IPS-18c (cell line): ENCODE data around the gene TMEM185B.
"Not testable (repeated sequence)": the region's sequence is repeated elsewhere in the genome, so short reads cannot be mapped to it uniquely, and the experiment has no call there.

Experiments used
- H3K4me3 ChIP-seq: 2 replicates; pipeline ENCODE4 v1.7.0; 2013; ENCODE audit warnings: low read depth, mild to moderate bottlenecking, low read length, moderate library complexity; ENCODE audit not compliant: insufficient read depth
- H3K9me3 ChIP-seq: one replicate; pipeline ENCODE4 v1.6.1; 2013; ENCODE audit warnings: mild to moderate bottlenecking, low read length, moderate library complexity; ENCODE audit not compliant: control insufficient read depth, insufficient read depth

The TMEM185B gene

DNA sequence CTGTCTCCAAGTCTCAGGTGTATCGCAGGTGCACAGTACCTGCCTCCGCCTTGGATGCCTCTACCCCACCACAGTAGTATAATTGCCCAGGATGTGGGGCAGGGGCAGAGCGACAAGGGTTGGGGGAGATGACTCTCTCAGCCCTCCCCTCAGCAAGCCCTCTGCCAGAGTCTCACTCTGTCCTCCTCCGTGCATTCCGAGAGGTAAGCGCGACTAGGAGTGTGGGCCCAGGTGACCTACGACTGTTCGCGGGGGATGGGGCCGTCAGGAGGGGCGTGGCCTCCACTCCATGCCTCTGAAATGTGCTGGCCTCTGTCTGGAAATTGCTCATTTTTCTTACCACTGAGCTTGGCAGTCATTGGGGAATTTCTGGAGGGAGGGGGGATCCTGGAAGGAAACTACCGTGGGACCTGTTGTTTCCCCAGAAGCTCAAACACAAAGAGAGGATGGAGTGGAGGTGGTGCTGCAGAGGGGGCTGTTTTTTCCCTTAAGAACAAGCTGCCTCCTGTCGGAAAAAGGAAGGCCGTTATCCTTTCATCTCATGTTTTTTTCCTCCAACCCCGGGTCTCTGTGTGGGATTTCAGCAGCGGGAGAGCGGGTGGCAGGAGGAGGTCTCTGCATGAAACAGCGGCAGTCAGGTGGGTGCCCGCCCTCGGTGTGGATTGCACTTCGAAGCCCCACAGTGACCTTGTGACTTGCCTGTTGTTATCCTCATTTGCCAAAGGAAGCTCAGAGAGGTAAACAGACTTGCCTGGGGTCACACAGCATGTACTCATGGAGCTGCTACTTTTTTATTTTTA is 16.5 kb upstream of the TMEM185B start:
- no peak overlapping the region; the same call in 1 of the 2 replicates for H3K4me3 ChIP-seq
- H3K9me3 ChIP-seq: no peaks in the 10 kb centered on the region

DNA sequence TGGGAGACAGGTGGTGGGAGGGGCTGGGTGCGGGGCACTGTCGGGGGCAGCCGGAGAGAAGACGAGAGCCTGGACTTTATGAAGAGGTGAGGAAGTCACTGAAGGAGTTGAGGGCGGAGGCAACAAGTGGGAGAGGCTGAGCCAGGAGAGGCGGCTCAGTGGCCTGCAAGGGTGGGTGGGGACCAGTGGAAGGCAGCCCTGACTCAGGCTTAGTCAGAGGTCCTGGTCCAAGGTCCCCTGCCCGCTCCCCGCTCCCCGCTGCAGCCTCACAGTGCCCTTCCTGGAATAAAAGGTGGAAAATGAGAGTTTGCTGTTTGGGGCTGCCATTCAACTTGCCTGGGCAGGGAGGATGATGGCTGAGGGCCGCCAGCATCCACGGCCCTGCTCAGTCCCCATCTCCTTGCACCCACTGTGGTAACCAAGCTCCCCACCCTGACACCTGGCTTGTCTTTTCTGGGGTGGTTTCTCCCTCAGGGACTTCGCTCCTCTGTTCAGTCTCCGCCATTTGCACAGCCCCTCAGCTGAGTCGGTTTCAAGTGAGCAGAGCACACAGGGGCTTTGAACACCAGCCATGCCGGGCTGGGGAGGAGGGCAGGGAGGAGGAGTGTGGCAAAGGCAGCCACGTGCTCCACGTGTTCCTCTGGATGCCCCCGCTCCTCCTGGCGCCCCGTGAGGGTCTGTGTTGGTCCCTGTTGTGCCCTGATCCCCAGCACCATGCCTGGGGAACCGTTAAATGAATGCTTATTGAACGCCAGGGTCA is 15.7 kb upstream of the TMEM185B start:
- no peak overlapping the region; the same call in 1 of the 2 replicates for H3K4me3 ChIP-seq
- H3K9me3 ChIP-seq: no peaks in the 10 kb centered on the region

DNA sequence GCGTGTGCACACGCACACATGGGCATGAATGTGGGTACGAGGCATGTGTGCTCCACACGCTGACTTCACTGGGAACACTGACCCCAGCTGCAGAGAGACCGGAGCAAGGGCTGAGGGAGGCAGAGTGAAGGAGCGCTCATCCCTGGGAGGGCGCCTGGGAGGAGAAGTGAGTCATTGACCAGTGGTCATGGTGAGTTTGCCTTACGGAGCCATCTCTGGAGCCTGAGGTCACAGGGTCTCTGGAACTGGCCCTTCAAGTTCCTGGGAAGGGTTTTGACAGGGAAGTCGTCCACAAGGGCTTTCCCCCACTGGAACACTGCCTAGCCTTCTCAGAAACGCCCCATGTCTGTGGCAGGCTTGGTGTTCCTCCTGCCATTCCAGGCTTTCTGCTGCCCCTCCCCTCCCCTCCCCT is 14.3 kb upstream of the TMEM185B start:
- Histone ChIP-seq H3K4me3 (no peak overlapping the region), H3K9me3 (no peaks in the 10 kb centered on the region)

DNA sequence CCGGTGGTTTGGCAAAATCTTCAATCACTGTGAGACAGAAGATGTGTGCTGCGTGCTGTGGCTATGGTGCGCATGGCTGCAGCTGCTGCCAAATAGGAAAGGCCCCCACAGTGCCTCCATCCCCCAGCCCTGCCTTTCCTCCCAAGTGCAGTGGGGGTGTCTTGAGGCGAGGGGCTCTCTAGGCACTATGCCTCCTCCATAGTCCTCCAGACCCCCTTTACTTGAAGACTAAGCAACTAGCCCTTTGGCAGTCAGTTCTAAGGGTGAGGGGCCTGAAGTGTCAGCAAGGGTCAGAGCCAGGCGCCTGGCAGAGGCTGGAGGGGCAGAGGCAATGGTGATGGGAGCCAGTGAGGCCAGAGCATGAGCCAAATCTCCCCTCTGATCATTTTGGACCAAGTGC is 13.6 kb upstream of the TMEM185B start:
- no peak overlapping the region for H3K4me3 ChIP-seq
- no peaks in the 10 kb centered on the region for H3K9me3 ChIP-seq

DNA sequence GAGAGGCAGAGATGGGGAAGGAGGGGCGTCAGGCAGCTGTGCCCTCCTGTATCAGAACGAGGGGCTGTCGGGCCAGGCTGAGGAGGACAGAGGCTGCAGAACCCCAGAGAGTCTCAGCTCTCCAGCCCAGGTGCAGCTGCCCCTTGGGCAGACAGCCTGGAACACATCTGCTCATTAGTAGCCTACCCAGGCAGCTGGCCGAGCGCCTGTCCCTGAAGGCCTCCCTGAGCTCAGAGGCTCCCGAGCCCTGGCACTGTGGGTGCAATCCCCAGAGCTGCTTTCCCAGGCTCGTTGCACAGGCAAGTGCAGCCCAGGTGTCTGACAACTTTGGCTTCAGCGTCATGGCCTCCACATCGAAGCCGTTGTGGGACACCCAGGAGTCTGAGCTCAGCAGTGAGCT is 13.1 kb upstream of the TMEM185B start:
- H3K4me3 ChIP-seq: no peak overlapping the region
- H3K9me3 ChIP-seq: no peaks in the 10 kb centered on the region

DNA sequence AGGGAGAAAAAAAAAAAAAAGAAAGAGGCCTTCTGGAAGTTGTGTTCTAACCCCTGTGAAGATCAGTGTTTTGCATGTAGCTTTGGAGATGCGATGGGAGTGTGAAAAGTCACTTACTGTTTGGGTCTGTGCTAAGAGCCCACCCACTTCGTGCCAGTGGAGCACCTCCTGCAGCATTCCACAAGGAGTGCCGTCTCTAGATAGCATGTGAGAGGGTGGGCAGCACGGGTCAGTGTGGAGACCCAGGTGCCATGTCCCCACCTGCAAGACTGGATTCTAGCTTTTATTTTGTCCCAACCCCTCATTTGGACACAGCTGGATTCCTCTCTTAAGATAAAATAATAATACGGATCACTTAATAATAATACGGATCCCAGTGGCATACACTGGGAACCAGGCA is 12.5 kb upstream of the TMEM185B start:
- Histone ChIP-seq H3K4me3 (no peak overlapping the region), H3K9me3 (no peaks in the 10 kb centered on the region)

DNA sequence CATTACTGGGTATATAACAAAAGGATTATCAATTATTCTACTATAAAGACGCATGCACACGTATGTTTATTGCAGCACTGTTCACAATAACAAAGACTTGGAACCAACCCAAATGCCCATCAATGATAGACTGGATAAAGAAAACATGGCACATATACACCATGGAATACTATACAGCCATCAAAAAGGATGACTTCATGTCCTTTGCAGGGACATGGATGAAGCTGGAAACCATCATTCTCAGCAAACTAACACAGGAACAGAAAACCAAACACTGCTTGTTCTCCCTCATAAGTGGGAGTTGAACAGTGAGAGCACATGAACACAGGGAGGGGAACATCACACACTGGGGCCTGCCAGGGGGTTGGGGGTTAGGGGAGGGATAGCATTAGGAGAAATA is 12.0 kb upstream of the TMEM185B start:
- not testable (repeated sequence) for H3K9me3 ChIP-seq, H3K4me3 ChIP-seq

DNA sequence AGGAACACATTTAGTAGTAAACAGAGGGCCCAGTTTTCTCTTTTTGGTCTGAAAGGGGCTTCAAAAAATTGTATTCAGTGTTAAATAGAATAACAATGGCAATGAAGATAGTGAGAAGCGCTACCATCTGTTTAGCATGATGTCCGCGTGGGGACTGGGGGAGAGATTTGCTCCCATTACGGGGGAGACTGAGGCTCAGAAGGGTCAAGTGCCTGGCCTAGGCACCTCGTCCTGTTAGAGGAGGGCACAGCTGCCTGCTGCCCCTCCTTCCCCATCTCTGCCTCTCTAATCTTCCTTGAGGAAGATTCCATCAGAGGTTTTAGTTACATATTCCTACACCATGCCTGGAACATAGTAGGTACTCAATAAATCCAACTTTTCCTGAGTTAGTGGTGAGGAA is 10.1 kb upstream of the TMEM185B start:
- no peaks in the 10 kb centered on the region for H3K9me3 ChIP-seq
- no peak overlapping the region for H3K4me3 ChIP-seq

DNA sequence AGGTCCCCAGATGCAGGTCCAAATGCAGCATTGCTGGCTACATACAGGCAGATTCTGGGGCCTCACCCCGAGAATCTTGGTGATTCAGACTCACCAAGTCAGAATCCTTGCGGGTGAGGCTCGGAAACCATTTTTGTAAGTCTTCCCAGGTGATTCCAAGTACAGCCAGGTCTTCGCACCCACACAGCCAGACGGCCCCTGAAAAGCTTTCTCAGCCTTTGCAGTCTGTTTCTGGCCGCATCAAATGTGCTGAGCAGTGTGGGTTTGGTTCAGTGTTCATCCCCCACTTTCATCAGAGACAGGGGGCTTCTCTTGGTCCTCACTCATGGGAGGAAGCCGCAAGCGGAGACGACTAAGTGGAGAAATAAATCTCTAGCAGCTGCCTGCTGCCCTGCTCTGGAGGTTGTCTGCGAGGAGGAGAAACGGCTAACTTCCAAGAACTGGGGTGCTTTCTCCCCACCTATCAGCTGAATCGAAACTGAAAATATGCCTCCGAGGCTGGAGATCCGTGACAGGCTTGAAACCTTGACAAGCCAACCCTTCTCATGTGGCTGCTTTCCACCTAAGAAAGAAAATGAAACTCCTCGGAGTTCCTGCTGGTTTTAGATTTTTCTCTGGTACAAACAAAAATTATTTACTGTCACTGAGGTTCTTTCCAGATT is 8.9 kb upstream of the TMEM185B start:
- no peaks in the 10 kb centered on the region for H3K9me3 ChIP-seq
- no peak overlapping the region for H3K4me3 ChIP-seq

DNA sequence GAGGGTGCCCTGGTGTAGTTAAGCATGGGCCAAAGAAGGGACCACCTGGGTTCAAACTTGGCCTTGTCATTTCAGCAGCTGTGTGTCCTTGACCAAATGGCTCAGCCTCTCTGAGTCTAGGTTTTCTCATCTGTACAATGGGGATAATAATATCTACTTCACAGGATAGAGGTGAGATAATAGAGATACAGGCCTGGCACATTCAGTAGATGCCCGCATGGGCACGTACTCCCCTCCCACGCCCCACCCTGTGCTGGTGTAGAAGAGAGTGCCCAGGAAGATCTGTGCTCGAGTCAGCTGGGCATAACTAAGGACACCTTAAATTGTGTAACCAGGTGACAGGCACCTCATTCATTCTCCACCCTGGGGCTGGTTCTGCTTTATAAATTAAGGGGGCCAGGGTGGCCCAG is 8.4 kb upstream of the TMEM185B start:
- Histone ChIP-seq H3K9me3 (no peaks in the 10 kb centered on the region), H3K4me3 (no peak overlapping the region)

DNA sequence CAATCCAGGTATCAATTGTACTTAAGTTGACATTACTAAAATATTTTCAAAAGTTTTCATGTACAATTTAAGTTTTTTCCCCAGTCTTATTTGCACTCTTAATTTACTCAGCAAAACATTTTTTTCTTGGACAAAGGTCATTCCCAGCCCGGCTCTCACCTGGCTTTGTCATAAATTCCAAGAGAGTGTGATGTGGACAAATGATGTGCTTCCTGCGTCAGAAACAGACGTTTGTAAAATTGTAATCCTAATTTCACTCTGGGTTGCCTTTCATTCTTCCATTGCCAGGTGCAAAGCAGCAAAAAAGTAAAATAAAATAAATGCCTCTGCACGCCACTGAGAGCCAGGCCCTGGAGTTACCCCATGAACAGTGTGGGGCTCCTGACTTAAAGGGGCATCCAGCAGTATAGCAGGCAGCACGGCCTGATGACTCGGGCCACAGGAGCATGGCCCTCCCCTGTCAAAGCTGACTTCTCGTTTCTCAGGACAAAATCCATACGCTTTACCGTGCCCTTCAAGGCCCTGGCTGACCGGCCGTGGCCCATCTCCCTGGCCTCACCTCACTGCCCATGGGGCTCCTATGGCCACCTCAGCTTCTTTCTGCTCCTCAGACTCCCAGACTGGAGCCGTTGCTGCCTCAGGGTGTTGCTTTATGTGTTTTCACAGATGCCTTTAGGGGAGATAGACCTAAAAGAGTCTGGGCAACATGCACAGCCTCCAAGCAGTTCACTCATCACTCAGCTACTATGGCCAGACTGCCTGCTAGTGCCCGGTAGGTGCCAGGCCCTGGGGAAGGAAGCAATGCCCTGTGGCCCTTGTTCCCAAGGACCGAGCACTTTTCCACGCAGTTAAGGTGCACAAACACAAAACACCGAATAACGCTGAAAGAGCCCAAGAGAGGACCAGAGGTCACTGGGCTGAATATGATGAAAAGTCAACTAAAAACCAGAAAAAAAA is 7.6 kb upstream of the TMEM185B start:
- Histone ChIP-seq H3K4me3 (no peak overlapping the region), H3K9me3 (no peaks in the 10 kb centered on the region)

DNA sequence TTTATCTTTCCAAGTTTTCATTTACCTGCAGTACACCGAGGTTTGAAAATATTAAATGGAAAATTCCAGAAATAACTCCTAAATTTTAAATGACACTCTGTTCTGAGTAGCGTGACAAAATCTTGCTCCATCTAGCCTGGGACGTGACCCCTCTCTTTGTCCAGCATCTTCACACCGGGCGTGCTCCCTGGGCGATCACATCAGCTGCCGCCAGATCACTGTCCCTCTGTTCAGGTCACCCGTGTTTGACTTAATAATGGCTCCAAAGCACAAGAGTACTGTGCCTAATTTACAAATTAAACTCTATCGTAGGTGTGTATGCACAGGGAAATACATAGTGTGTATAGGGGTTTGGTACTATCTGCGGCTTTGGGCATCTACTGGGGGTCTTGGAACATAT is 6.1 kb upstream of the TMEM185B start:
- no peaks in the 10 kb centered on the region for H3K9me3 ChIP-seq
- H3K4me3 ChIP-seq: no peak overlapping the region

DNA sequence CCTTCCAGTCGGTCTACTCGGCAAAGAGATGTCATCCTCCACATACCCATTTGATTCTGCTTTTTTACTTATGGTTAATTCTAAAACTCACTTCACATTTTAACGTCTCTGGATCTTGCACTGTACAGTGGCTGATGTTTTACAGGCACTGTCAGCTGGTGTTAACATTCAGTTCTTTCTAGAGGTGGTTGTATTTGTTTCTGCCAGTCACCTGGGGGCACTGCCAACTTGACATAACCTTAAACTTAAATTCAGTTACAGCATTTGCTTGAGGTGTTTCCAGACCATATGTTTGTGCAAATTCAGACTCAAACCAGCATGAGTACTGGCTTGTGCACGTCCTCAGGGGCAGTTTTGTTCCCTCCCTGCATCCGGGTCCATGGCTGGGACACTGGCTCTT is 5.3 kb upstream of the TMEM185B start:
- H3K9me3 ChIP-seq: no peaks in the 10 kb centered on the region
- no peak overlapping the region for H3K4me3 ChIP-seq

DNA sequence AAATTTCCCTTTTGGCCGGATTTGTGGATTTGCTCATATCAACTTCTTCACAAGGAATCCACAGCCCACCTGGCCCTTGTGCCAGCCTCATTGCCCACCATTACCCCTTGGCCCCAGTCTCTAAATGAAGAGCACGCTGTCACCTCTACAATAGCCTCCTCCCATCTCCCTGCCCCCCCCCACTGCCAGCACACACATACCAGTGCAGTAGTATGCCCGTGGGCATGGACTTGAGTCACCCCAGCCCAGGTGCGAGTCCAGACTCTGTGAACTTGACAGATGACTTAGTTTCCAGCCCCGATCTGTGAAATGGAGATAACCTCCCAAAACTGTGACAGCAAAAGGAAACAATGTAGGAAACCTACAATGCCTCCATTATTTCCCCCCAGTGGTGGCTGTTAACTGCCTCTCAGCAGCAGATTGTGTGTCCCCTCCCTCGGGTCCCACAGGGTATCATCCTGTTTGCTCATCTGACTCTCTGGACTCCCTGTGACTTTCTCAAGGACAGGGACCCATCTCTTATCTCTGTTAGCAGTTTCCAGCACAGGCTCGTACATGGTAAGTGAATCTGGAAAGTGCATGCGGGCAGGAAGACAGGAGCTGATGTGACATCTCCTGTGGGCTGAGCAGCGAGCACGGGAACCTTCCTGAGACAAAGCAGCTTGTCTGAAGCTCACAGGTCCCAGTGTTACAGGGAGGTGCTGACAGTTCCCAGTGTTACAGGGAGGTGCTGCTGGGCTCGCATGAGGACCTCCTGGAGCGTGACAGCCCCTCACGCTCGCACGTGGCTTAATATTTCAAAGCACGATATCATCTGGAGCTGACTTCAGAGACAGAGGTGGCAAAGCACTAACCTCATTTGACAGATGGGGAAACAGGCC is 4.2 kb upstream of the TMEM185B start:
- H3K4me3 ChIP-seq: no peak overlapping the region

DNA sequence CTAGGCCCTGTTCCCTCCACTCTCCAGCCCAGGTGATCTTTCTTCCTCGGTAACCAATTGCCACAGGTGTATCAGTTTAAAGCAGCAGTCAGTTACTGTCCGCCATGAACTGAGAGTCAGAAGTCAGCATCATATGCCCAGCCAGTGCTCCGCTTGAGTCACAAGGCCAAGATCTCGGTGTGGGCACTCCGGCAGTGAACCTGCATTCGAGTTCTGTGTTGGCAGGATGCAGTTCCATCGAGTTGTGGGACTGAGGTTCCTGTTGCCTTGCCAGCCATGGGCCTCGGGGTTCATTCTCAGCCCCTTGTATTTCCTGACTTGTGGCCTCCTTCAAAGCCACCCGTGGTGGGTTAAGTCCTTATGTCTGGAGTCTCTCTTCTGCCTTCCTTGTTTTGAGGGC is 3.1 kb upstream of the TMEM185B start:
- Histone ChIP-seq H3K4me3 (no peak overlapping the region), H3K9me3 (peaks cover 4% of the 10 kb centered on the region)

More for the DNA sequence above, 4.2 kb upstream of the TMEM185B start:
- H3K9me3 ChIP-seq: peaks cover 4% of the 10 kb centered on the region

DNA sequence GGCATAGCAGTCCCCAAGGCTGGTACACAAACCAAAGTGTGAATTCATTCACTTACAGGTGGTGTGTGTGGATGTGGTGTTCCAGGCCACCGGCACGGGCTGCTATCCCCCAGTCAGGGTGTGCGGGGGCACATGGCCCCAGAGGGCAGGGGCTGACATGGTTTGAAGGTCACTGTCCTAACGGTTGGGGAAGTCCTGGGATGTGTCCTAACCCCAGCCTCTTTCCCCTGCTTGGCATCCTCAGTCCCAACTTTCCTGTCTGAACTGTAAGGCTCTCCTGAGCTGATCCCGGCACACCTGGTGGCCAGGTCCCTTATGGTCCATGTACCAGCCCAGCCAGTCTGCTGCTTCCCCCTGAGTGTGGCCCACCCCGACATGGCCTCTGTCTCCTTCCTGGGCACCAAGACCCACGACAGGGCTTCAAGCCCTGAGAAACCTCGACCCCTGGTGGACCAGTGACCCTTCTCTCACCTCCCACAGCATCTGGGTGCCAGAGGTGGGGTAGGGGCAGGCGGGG is 2.4 kb upstream of the TMEM185B start:
- Histone ChIP-seq H3K9me3 (peaks cover 4% of the 10 kb centered on the region), H3K4me3 (no peak overlapping the region)
